ENCODE data around the gene ST7.

The ST7 gene

DNA sequence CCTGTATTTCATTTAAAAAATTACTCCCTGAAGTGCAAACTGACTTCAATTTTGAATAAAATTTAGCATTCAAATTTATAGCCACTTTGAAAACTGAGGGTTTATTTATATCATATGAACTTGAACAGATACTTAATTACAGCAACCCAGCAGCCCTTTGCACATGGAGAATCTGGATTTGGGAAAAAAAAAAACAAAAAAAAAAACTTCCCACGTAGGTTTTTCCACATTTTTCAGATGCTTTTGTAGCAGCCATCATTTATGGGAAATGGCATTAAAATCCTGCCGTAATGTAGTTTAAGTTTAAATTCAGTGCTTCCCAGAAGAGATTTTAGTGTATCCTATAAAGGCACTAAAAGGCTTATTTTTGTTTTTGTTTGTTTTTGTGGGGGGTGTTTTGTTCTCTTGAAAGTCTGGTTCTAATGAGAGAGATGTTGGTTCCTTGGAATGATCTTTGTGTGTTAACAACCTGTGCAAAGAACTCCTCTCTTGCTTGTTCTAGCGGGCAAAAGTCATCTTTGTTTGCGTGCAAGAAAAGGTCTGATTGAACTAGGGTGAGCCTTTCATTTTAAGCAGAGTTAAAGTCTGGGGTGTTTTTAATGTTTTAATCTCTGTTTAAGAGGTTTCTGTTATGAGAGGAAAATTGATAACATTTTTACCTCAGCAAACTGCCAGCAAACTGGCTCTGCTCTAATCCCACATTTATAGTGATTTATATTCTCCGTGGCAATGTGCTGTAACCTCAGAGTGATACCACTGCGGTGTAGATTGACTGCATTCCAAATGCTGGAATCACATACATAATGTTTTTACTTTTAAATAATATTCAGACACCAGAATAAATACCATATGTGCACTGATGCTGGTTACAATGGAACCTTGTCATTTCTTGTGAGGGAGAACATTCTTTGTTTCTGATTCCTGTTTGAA lies 264.1 kb downstream of the ST7 start:
- no peak overlapping the region for H3K4me3 ChIP-seq (ENCODE audit: low read depth, low read length)
- TF ChIP-seq CTCF (IDR thresholded peaks at IDR 0.05; ENCODE audit: low read depth, low read length), result no peak

GRCh38 chr7:117218700-117219099 lies 265.4 kb downstream of the ST7 start:
- no peak overlapping the region for H3K4me3 ChIP-seq (ENCODE audit: low read depth, low read length)
- no peak for TF ChIP-seq CTCF (IDR thresholded peaks at IDR 0.05; ENCODE audit: low read depth, low read length)

DNA sequence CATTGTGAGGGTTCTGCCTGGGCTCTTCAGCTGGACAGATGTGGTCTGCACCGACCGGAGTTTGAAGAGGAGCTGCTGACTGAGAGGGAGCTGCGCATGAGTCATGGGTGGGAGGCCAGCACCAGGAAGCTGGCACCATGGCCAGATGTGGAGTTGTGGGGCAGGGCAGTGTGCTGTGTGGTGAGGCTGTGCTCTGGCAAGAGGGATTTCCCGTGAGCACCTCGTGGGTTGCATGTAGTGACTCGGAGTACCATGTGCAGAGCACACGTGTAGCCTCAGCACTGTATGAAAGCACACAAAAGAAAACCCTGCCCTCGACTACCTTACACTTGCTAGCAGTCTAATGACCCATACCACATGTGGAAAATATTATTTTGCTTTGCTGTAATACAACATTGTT lies 266.2 kb downstream of the ST7 start:
- no peak overlapping the region for H3K4me3 ChIP-seq (ENCODE audit: low read depth, low read length)
- TF ChIP-seq CTCF (IDR thresholded peaks at IDR 0.05; ENCODE audit: low read depth, low read length), result no peak

GRCh38 chr7:117220836-117221235 lies 267.5 kb downstream of the ST7 start:
- H3K4me3 ChIP-seq (ENCODE audit: low read depth, low read length), result no peak overlapping the region

DNA sequence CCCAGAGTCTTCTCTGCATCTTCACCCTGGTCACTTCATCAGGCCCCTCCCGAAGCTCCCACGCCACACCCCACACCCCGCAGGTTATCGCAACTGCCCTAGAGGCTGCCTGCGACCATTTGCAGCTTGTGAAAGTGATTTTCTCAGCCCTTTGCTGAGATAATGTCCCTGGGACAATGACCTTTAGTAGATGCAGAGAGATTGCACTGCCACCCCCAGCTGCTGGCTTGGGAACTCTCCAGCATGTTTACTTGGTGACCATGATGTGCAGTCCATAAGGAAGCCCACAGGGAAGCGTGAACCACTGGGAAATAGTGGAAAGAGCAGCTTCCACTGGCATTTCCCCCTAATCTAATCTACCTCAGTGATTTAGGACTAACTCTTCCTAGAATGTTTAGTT lies 272.2 kb downstream of the ST7 start:
- H3K4me3 ChIP-seq (ENCODE audit: low read depth, low read length), result no peak overlapping the region
- no peak for TF ChIP-seq CTCF (IDR thresholded peaks at IDR 0.05; ENCODE audit: low read depth, low read length)

More at GRCh38 chr7:117220836-117221235, 267.5 kb downstream of the ST7 start:
- TF ChIP-seq CTCF (IDR thresholded peaks at IDR 0.05; ENCODE audit: low read depth, low read length), result no peak

- TF ChIP-seq CTCF (IDR thresholded peaks at IDR 0.05; ENCODE audit: low read depth, low read length), result no peak
- H3K4me3 ChIP-seq (ENCODE audit: low read depth, low read length), result no peak overlapping the region
Observed at GRCh38 chr7:117227091-117227490, 273.8 kb downstream of the ST7 start.

DNA sequence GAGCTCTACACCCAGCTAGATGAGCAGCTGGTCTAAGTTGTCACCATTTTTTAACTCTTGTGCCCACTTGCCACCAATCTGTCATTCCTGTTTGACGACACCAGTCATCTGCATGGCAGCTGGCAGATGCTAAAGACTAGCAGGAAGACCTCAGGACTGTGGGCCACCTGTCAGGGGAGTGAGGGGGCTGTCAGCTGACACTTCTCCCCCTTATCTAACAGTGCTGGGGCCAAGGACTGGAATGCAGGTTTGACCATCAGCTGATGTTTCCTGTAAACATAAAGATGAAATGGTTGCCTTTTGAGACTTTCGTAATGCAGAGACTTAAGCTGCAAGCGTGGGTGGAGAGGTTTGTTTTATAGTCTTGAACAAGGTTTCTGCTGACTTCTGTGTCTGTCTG lies 276.0 kb downstream of the ST7 start:
- H3K4me3 ChIP-seq (ENCODE audit: low read depth, low read length), result no peak overlapping the region
- no peak for TF ChIP-seq CTCF (IDR thresholded peaks at IDR 0.05; ENCODE audit: low read depth, low read length)
